Activated T-helper 17 cell treated with anti-CD3 and anti-CD28 coated beads, Interleukin-2, amount 50 U/mL, for 72 hours (primary cell): Measurements from ENCODE around the gene TNPO3. TPM values are rescaled to one million over a fixed set of nuclear protein-coding genes. Genes with fewer than 3 reads are reported as not detected.

Source experiments
- total RNA-seq, 2 donors: library from RNA; stranded (reverse); gene quantifications; one replicate each; pipeline ENCODE4 v1.2.3, GENCODE V29; 2022

The TNPO3 gene
- total RNA-seq, 2 donors from 2014 or later, result 45.8 to 62.6 TPM

Other genes starting within 250 kb of the TNPO3 start
- under 1 TPM; 0.02 to 0.05 TPM for gene FLNC, start 224.7 kb downstream of the TNPO3 start, total RNA-seq
- gene ATP6V1F, start 192.3 kb downstream of the TNPO3 start, total RNA-seq, result 100 to 1,000 TPM in 1 of 2 donors, 10 to 100 TPM in 1; 69.9 to 127 TPM
- gene KCP, start 144.4 kb downstream of the TNPO3 start, total RNA-seq, result 1 to 10 TPM in 1 of 2 donors, under 1 TPM in 1; 0.09 to 1.0 TPM
- gene IRF5, start 117.2 kb downstream of the TNPO3 start, total RNA-seq, result 10 to 100 TPM; 22.5 to 25.4 TPM
- 1 to 10 TPM in 1 of 2 donors, under 1 TPM in 1; 0.67 to 2.6 TPM for gene TSPAN33, start 89.6 kb upstream of the TNPO3 start, total RNA-seq
- under 1 TPM in 1 of 2 donors, not detected in 1; 0.08 TPM for gene SMO, start 133.5 kb upstream of the TNPO3 start, total RNA-seq
- gene AHCYL2, start 169.9 kb upstream of the TNPO3 start, total RNA-seq, result 10 to 100 TPM; 21.5 to 39.8 TPM